Measurements from ENCODE around the gene SCLY. TPM values are rescaled to one million over a fixed set of nuclear protein-coding genes. Genes with fewer than 3 reads are reported as not detected.

The SCLY gene
- total RNA-seq, 2 donors from 2014 or later = 18.5 to 32.4 TPM

DNA sequence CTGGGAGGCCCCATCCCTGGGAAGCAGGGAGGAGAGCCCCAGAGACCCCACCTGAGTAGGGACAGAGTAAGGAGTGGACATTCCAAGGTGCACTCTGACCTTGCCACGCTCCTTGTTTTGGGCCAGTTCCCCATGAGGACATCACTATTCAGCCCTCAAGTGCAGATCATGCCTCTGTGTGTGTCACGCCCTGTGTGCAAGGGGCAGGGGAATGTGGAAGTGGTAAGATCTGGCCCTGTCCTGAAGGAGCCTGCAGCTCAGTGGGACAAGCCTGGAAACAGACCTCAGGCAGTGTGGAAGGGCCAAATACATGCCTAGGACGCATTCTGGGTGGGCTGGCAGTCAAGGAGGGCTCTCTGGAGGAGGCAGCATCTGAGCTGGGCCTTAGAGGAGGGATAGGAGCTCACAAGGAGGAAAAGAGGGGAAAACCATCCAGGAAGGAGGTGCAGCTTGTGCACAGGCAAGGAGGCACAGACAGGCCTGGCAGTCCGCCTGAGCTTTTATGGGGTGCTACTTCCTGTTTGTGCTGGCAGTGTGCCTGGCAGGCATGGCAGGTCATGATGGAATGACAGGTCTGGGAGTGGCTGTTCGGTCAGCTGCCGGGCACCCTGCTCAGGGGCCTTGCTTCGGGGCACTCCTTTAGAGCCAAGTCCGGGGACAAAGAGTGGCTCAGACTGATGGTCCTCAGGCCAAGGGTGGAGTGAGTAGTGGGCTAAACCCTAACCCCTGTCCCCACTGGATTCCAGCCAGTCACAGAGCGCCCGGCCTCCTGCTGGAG is 80.9 kb downstream of the SCLY start:
- no peaks in the 10 kb centered on the region for H3K36me3 ChIP-seq (replicated peaks in 1 of 2; ENCODE audit: insufficient read depth in 1 of 2, low read depth in 2 of 2)
- no peaks in the 10 kb centered on the region for H3K9me3 ChIP-seq
- H3K4me1 ChIP-seq = peaks cover 6% of the 10 kb centered on the region
- 71 to 82% methylated on average over 9 to 10 of the region's 10 CpGs for WGBS, 2 donors
- intact Hi-C loops (cut with DNase I) = no loop called here
- ATAC-seq (no peak), DNase-seq (peak in 3 of 4 donors; percentile 18 to 41 (median 39))
- no peak overlapping the region for H3K27ac ChIP-seq
- no peaks in the 10 kb centered on the region for H3K27me3 ChIP-seq
- H3K4me3 ChIP-seq = no peak overlapping the region
- no peak for TF ChIP-seq POLR2A (IDR thresholded peaks at IDR 0.05)
- TF ChIP-seq, protein P1, sequence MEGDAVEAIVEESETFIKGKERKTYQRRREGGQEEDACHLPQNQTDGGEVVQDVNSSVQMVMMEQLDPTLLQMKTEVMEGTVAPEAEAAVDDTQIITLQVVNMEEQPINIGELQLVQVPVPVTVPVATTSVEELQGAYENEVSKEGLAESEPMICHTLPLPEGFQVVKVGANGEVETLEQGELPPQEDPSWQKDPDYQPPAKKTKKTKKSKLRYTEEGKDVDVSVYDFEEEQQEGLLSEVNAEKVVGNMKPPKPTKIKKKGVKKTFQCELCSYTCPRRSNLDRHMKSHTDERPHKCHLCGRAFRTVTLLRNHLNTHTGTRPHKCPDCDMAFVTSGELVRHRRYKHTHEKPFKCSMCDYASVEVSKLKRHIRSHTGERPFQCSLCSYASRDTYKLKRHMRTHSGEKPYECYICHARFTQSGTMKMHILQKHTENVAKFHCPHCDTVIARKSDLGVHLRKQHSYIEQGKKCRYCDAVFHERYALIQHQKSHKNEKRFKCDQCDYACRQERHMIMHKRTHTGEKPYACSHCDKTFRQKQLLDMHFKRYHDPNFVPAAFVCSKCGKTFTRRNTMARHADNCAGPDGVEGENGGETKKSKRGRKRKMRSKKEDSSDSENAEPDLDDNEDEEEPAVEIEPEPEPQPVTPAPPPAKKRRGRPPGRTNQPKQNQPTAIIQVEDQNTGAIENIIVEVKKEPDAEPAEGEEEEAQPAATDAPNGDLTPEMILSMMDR (IDR thresholded peaks at IDR 0.05) = no peak

DNA sequence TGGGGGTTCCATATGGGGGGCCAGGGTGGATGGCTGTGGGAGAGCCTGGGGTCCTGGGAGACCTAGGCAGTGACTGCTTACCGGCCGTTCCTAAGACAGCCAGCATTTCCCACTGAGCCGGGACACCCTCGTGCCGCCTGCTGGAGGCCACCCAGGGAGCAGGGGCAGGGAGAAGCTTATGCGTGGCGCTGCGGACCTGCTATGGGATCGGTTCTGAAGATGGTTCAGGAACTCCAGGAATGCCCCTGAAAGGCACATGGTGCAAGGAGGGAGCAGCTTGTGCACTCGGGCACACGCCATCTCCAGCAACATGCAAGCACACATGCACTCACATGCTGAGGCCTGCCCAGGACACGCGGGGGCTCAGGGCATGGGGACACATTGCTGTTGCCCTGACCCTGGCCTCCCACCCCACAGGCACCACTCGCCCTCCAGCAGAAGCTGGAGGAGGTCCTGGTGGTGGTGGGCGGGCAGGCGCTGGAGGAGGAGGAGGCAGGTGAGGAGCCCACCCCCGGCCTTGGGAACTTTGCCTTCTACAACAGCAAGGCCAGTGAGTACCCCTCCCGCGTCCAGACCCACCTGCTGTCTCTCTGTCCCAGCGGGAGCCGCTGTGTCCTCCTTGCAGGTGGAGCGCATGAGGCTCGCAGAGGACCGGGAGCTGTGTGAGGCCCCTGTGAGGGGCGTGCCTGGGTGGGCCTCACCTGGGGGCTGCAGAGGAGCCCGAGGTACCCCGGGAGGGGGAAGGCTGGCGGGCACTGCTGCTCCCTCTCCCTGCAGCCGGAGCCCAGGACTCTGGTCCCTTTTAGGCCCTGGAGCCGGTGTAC is 81.8 kb downstream of the SCLY start:
- 70 to 82% methylated on average over 2 to 26 of the region's 30 CpGs for WGBS, 2 donors
- no peak for ATAC-seq

DNA sequence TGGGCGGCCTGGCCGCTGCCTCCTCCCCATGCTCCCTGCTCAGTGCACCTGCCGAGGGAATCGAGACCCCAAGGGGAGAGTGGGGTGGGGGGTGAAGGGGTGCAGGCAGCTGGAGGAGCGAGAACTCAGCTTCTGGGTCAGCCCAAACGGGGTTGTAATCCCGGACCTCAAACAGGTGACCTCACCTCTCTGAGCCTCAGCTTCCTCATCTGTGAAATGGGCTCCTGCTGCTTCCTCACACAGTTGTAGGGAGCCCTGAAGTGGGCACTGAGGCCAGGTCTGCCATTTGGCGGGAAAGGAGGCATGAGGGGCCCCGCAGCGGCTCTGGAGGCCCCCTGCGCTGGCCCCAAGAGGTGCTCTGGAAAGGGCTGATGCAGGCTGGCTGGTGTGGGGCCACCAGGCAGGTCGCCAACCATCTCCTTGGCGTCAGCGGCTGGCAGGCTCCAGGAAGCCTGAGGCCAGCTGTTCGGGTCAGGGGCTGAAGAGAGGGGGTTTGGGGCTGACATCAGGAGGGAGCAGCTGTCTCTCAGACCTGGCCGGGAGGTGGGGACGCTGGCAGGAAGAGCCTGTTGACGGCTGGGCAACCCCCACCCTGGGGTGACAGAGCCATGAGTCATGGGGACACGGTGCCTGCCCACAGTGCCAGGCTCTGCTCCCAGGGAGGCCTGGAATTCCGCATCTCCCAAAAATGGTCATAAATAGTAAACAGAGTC is 82.6 kb downstream of the SCLY start:
- no peak overlapping the region for H3K4me3 ChIP-seq
- no peak for TF ChIP-seq POLR2A (IDR thresholded peaks at IDR 0.05)
- TF ChIP-seq, protein P1 (IDR thresholded peaks at IDR 0.05) = no peak
- H3K27ac ChIP-seq = no peak overlapping the region
- no peak for DNase-seq
- intact Hi-C loops (cut with DNase I) = no loop called here
- H3K4me1 ChIP-seq = peaks cover 6% of the 10 kb centered on the region
- no peak for ATAC-seq
- H3K9me3 ChIP-seq = no peaks in the 10 kb centered on the region
- no peaks in the 10 kb centered on the region for H3K27me3 ChIP-seq
- 69 to 73% methylated on average over 13 to 18 of the region's 20 CpGs for WGBS, 2 donors
- H3K36me3 ChIP-seq (replicated peaks in 1 of 2; ENCODE audit: insufficient read depth in 1 of 2, low read depth in 2 of 2) = no peaks in the 10 kb centered on the region

More for the DNA sequence above, 81.8 kb downstream of the SCLY start:
- no peaks in the 10 kb centered on the region for H3K27me3 ChIP-seq
- no peak overlapping the region for H3K4me3 ChIP-seq
- TF ChIP-seq, protein P1 (IDR thresholded peaks at IDR 0.05) = no peak
- no peak for TF ChIP-seq POLR2A (IDR thresholded peaks at IDR 0.05)
- H3K9me3 ChIP-seq = no peaks in the 10 kb centered on the region
- H3K27ac ChIP-seq = no peak overlapping the region
- intact Hi-C loops (cut with DNase I) = no loop called here
- H3K36me3 ChIP-seq (replicated peaks in 1 of 2; ENCODE audit: insufficient read depth in 1 of 2, low read depth in 2 of 2) = no peaks in the 10 kb centered on the region
- peaks cover 6% of the 10 kb centered on the region for H3K4me1 ChIP-seq
- DNase-seq = no peak

DNA sequence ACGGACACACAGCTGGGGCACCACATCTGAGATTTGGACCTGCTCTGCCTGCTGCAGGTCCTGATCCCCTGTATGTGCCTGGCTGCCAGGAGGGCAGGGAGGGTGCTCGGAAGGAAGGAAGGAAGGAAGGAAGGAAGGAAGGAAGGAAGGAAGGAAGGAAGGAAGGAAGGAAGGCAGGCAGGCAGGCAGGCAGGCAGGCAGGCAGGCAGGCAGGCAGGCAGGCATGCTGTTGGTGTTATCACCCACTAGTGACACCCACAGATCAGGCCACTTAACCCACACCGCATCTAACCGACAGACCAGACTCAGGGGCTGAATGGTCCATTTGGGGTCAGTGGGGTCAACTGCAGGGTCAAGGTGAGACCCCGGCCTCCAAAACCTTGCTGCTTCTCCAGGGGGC is 83.5 kb downstream of the SCLY start:
- no peak for TF ChIP-seq POLR2A (IDR thresholded peaks at IDR 0.05)
- TF ChIP-seq, protein P1 (IDR thresholded peaks at IDR 0.05) = no peak
- 77 to 83% methylated on average over 4 to 5 of the region's 5 CpGs for WGBS, 2 donors
- no peak for DNase-seq

More for the DNA sequence above, 83.5 kb downstream of the SCLY start:
- intact Hi-C loops (cut with DNase I) = no loop called here
- H3K27me3 ChIP-seq = no peaks in the 10 kb centered on the region
- no peak for ATAC-seq
- no peaks in the 10 kb centered on the region for H3K9me3 ChIP-seq
- no peak overlapping the region for H3K27ac ChIP-seq
- H3K4me3 ChIP-seq = no peak overlapping the region
- peaks cover 5% of the 10 kb centered on the region for H3K4me1 ChIP-seq
- H3K36me3 ChIP-seq (replicated peaks in 1 of 2; ENCODE audit: insufficient read depth in 1 of 2, low read depth in 2 of 2) = no peaks in the 10 kb centered on the region
